Kidney (tissue), 14 donors: ENCODE data around the gene GINS2. TPM values are rescaled to one million over a fixed set of nuclear protein-coding genes. Genes with fewer than 3 reads are reported as not detected.

Experiments
- DNase-seq, 5 donors: peaks; one replicate each; pipeline ENCODE4 v3.0.0-alpha.2; 2013 to 2020
- FAIRE-seq: peaks from 2 replicates; lab custom pipeline; 2012; peaks lifted over from hg19 to GRCh38; lab: Jason Lieb, UNC
- H3K27ac ChIP-seq, 2 donors: one replicate each; pipeline ENCODE4 v1.7.0; 2013; ENCODE audit warnings: low read depth in 2 of 2, low read length in 2 of 2, inconsistent platforms in 1 of 2
- H3K27me3 ChIP-seq: one replicate; pipeline ENCODE4 v1.7.1; 2013; ENCODE audit warnings: low read length, inconsistent platforms; ENCODE audit not compliant: control insufficient read depth, insufficient read depth
- H3K36me3 ChIP-seq, 3 donors: one replicate each; pipeline versions ENCODE4 v1.7.0 to v1.7.1; 2013; ENCODE audit warnings: low read length in 3 of 3, control low read depth in 1 of 3, inconsistent platforms in 1 of 3; ENCODE audit not compliant: insufficient read depth in 3 of 3, control insufficient read depth in 2 of 3
- H3K4me1 ChIP-seq, 3 donors: one replicate each; pipeline versions ENCODE4 v1.7.0 to v1.7.1; 2013; ENCODE audit warnings: low read length in 3 of 3, inconsistent platforms in 1 of 3, low read depth in 1 of 3; ENCODE audit not compliant: control insufficient read depth in 2 of 3, insufficient read depth in 2 of 3
- H3K4me3 ChIP-seq, 3 donors: one replicate each; pipeline versions ENCODE4 v1.7.0 to v1.8.1; 2013; ENCODE audit warnings: low read length in 3 of 3, control low read depth in 1 of 3, inconsistent platforms in 1 of 3
- H3K9ac ChIP-seq, 3 donors: one replicate each; pipeline versions ENCODE4 v1.7.0 to v1.7.1; 2013; ENCODE audit warnings: low read length in 3 of 3, control low read depth in 1 of 3, inconsistent platforms in 1 of 3
- H3K9me3 ChIP-seq, 3 donors: one replicate each; pipeline versions ENCODE4 v1.7.0 to v1.7.1; 2013; ENCODE audit warnings: low read length in 3 of 3, control low read depth in 1 of 3, inconsistent platforms in 1 of 3; ENCODE audit not compliant: control insufficient read depth in 2 of 3, insufficient read depth in 1 of 3
- CTCF ChIP-seq: IDR thresholded peaks from 3 replicates; pipeline ENCODE4 v1.5.1; 2012; ENCODE audit warnings: mild to moderate bottlenecking, moderate library complexity, borderline replicate concordance; ENCODE audit not compliant: insufficient read depth; ENCODE audit errors: extremely low read depth
- intact Hi-C: fragments of 100-400 bp; cut with DNase I; formaldehyde crosslinking; loops from one replicate; pipeline ENCODE4 v1.11.1; 2022
- polyA plus RNA-seq: library from polyadenylated mRNA; stranded (reverse); fragments of 350-450 nt; fragmentation: Illumina TruSeq; extraction: RNeasy Lipid Tissue Mini Kit (QIAGEN cat#74804); gene quantifications from one replicate; pipeline ENCODE4 v1.2.3, GENCODE V29; 2014; ENCODE audit warnings: low read depth, low replicate concordance; ENCODE audit not compliant: insufficient read depth
- total RNA-seq: library from RNA; stranded (reverse); fragmentation: NEBNext Ultra II Directional; extraction: Animal tissue kit (Norgen Biotek cat#: 25700); gene quantifications from one replicate; pipeline ENCODE4 v1.2.1, GENCODE V29; 2021
- donor health status: control.
- donor health status: control.
- donor health status: control.
- donor health status: control.
- donor health status: control.
- donor health status: DM: yes; HTN: yes; CAD: no.
- donor health status: Normal renal cell carcinoma (clear cell type).

The GINS2 gene
- total and polyA plus RNA-seq, 2 donors from 2014 or later: 0.88 to 0.97 TPM

- FAIRE-seq (no peak), DNase-seq (peak in 1 of 5 donors; percentile 29)
- intact Hi-C loops: no loop called here
- H3K27ac ChIP-seq: no peak overlapping the region
- peaks cover 0 to 9% (median 7%) of the 10 kb centered on the region in 3 donors for H3K4me1 ChIP-seq
- no peak overlapping the region for H3K4me3 ChIP-seq
- TF ChIP-seq CTCF: no peak
- no peaks in the 10 kb centered on the region for H3K9me3 ChIP-seq
- peaks cover 0 to 17% (median 6%) of the 10 kb centered on the region in 3 donors for H3K36me3 ChIP-seq
- no peak overlapping the region for H3K9ac ChIP-seq
- H3K27me3 ChIP-seq: no peaks in the 10 kb centered on the region
These were observed 10.7 kb downstream of the GINS2 start for GRCh38 chr16:85678016-85678415.

GRCh38 chr16:85677383-85677967, 11.3 kb downstream of the GINS2 start:
- Histone ChIP-seq H3K4me1 (peaks cover 0 to 9% (median 7%) of the 10 kb centered on the region in 3 donors), H3K9ac (no peak overlapping the region), H3K36me3 (peaks cover 2 to 22% (median 6%) of the 10 kb centered on the region in 3 donors), H3K27ac (no peak overlapping the region), H3K27me3 (no peaks in the 10 kb centered on the region), H3K4me3 (no peak overlapping the region), H3K9me3 (no peaks in the 10 kb centered on the region)
- FAIRE-seq (no peak), DNase-seq (no peak)
- TF ChIP-seq CTCF: no peak
- intact Hi-C loops: no loop called here

- H3K4me1 ChIP-seq: peaks cover 0 to 9% (median 7%) of the 10 kb centered on the region in 3 donors
- H3K9ac ChIP-seq: no peak overlapping the region
- H3K9me3 ChIP-seq: no peaks in the 10 kb centered on the region
- DNase-seq (peak in 1 of 5 donors; percentile 44), FAIRE-seq (no peak)
- H3K27ac ChIP-seq: no peak overlapping the region
- H3K27me3 ChIP-seq: no peaks in the 10 kb centered on the region
- intact Hi-C loops: no loop called here
- H3K4me3 ChIP-seq: no peak overlapping the region
- no peak for TF ChIP-seq CTCF
- peaks cover 6 to 27% (median 10%) of the 10 kb centered on the region in 3 donors for H3K36me3 ChIP-seq
These were observed 12.3 kb downstream of the GINS2 start for GRCh38 chr16:85676466-85676865.
